GM12865 (cell line): ENCODE data around the gene OTUB2.

ENCODE experiments used
- DNase-seq: peaks from one replicate; pipeline ENCODE4 v3.0.0; 2010; ENCODE audit warnings: low read depth
- H3K4me3 ChIP-seq: 2 replicates; pipeline ENCODE4 v1.5.1; 2011; ENCODE audit warnings: mild to moderate bottlenecking, low read depth, low read length, control low read depth
- TF ChIP-seq, protein P1 (sequence below): IDR thresholded peaks from 2 replicates; pipeline ENCODE4 v1.5.1; 2011; ENCODE audit warnings: low read length, control low read depth, low read depth, inconsistent platforms; ENCODE audit not compliant: insufficient read depth; ENCODE audit errors: missing control alignments

OTUB2 gene

DNA sequence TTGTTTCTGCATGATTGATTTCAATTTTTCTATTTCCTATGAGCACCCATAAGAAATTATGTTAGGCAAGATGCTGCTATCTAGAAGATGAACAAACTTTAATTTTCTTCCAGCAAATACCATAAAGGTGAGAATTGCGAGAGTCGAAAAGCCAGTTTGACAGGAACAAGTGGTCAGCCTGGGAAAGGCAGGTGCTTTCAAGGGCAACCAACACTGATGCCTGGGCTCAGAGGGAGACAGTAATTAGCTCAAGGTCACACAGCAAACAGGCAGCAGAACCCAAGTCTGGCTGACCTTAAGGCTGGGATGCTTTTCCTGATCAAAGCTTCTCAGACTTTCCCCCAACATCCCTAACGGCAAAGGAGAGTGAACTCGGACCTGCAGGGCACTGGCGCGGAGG lies 6.8 kb upstream of the OTUB2 start:
- no peak for DNase-seq
- no peak overlapping the region for H3K4me3 ChIP-seq
- TF ChIP-seq, protein P1, sequence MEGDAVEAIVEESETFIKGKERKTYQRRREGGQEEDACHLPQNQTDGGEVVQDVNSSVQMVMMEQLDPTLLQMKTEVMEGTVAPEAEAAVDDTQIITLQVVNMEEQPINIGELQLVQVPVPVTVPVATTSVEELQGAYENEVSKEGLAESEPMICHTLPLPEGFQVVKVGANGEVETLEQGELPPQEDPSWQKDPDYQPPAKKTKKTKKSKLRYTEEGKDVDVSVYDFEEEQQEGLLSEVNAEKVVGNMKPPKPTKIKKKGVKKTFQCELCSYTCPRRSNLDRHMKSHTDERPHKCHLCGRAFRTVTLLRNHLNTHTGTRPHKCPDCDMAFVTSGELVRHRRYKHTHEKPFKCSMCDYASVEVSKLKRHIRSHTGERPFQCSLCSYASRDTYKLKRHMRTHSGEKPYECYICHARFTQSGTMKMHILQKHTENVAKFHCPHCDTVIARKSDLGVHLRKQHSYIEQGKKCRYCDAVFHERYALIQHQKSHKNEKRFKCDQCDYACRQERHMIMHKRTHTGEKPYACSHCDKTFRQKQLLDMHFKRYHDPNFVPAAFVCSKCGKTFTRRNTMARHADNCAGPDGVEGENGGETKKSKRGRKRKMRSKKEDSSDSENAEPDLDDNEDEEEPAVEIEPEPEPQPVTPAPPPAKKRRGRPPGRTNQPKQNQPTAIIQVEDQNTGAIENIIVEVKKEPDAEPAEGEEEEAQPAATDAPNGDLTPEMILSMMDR: no peak

DNA sequence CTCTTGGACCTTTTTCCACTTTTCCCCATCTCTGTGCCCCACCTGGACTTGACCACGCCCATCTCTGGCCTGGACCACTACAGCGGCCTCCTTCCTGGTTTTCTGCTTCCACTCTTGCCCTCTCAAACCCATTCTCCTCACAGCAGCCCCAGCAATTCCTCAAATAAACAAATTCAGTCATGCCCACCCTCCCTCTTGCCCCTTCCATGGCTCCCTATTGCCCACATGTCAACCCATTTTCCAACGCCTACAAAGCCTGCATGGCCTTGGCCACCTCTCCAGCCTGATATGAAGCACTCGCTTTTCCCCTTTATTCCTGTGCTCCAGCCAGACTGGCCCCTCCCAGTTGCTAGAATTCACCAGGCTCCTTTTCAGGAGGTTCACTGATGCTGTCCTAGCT lies 5.9 kb upstream of the OTUB2 start:
- no peak overlapping the region for H3K4me3 ChIP-seq
- no peak for DNase-seq
- TF ChIP-seq, protein P1: no peak

DNA sequence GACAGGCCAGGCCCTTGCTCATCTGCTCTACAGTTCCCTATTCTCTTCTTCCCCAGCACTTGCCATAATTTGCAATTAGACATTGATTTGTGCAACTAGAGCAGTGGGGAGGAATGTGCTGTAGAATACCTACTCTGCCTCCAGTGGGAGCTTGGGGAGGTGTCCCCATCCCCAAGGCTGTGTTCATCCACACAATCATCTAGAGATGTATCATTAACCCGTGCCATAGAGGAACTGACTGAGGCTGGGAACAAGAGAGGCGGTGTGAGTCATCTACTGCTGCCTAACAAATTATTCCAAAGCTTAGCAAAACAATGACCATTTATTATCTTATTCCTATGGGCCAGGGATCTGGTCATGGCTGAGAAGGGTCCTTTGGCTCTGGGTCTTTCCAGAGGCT lies 5.1 kb upstream of the OTUB2 start:
- no peak for DNase-seq
- TF ChIP-seq, protein P1: no peak
- H3K4me3 ChIP-seq: no peak overlapping the region

GRCh38 chr14:94021416-94022157 lies 4.6 kb upstream of the OTUB2 start:
- DNase-seq: peak; percentile 39
- no peak overlapping the region for H3K4me3 ChIP-seq
- TF ChIP-seq, protein P1: no peak

DNA sequence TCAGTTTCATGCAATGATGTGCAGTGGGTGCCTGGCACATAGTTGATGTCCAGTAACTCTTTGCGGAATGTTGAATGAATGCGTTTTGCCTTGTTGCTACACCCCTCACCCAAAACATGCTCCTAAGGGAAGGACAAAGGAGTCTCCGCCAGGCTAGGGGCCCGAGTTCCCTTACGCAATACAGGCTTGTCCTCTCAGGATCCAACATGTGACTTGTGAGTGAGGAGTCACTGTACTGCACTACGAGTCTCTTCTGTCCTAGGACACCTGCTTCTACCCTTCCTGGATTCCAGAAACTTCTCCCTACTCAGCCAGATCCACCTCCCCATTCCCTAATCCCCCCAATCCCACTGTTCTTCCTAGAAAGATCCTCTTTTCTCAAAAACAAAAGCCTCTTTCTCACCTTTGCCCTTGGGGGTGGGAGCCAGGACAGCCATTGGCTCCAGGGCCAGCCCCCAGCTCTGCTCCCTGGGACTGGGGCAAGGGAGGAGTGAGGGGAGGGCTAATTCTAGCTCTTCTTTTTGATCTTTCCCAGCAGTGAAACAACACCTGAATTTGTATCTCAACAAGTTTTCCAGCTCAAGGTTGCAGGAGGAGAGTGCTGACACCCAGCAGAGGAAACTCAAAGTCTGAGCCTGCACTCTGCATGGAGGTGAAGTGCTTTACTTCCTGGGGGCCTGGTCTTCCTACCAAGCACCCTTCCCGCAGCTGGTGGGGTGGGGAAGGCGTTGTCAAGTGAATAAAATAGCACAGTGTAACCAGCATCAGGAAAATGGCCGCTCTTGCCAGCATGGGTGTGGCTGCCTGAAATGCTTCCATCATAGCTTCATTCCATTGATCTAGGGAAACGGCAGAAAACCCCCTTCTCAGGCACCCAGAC lies 3.4 kb upstream of the OTUB2 start:
- no peak for DNase-seq
- TF ChIP-seq, protein P1: no peak

DNA sequence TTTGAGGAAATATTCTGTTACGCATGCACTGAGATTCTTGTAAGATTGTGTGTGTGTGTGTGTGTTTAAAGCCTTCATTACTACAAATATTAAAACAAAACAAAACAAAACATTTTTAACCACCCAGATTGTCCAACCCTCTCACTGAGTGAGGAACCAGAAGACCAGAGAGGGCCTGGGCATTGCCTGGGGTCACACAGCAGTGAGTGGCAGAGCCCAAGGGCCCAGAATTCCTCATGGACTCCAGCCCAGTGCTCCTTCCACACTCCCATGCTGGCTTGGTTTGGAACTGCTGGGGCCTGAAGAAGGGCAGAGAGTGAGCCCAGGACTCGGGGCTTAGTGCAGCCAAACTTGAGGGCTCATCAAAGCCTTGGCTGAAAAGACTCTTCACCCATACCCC lies 1.6 kb upstream of the OTUB2 start:
- no peak for DNase-seq
- TF ChIP-seq, protein P1: no peak
- no peak overlapping the region for H3K4me3 ChIP-seq

More for the DNA sequence above, 3.4 kb upstream of the OTUB2 start:
- H3K4me3 ChIP-seq: no peak overlapping the region
